Measurements from ENCODE around the gene OR2AE1.

GRCh38 chr7:99863847-99864440, 12.9 kb downstream of the OR2AE1 start:
- TF ChIP-seq CTCF (IDR thresholded peaks at IDR 0.05) (no peak), POLR2AphosphoS5 (IDR thresholded peaks at IDR 0.05) (no peak), POLR2A (IDR thresholded peaks at IDR 0.05) (no peak), EP300 (IDR thresholded peaks at IDR 0.05) (no peak)
